Hepatocyte (in vitro differentiated cells): ENCODE data around the gene ABCA13.

Experiments used
- CTCF ChIP-seq: fragments of 200-600 bp; sonication (generic); IDR thresholded peaks from 2 replicates; pipeline ENCODE4 v1.5.1; 2016; ENCODE audit warnings: antibody characterized with exemption, mild to moderate bottlenecking; ENCODE audit not compliant: poor library complexity
- EZH2 ChIP-seq: fragments of 200-600 bp; sonication (generic); IDR thresholded peaks from 2 replicates; pipeline ENCODE4 v1.6.1; 2016; ENCODE audit warnings: antibody characterized with exemption, mild to moderate bottlenecking, borderline replicate concordance
- EZH2phosphoT487 ChIP-seq: fragments of 200-600 bp; sonication (generic); IDR thresholded peaks from one replicate; pipeline ENCODE4 v1.6.1; 2018; ENCODE audit warnings: antibody characterized with exemption, mild to moderate bottlenecking, low read depth, moderate library complexity; ENCODE audit not compliant: unreplicated experiment, severe bottlenecking

- no peak for TF ChIP-seq CTCF
- no peak for TF ChIP-seq EZH2phosphoT487
- no peak for TF ChIP-seq EZH2
Measured at GRCh38 chr7:48255046-48255445, 83.8 kb downstream of the ABCA13 start.
